NOMO-1 treated with dmso at 0.1 percent for 144 hours (cell line): Measurements from ENCODE around the gene TMUB1.
A peak's percentile ranks its signal among the peaks of the same experiment; 100 is the strongest.
"Not testable (repeated sequence)": the region's sequence is repeated elsewhere in the genome, so short reads cannot be mapped to it uniquely, and the experiment has no call there.

Source experiments
- DNase-seq: peaks from one replicate; lab custom pipeline; 2025; ENCODE audit not compliant: unreplicated experiment; lab: John Stamatoyannopoulos, UW

TMUB1 gene

DNA sequence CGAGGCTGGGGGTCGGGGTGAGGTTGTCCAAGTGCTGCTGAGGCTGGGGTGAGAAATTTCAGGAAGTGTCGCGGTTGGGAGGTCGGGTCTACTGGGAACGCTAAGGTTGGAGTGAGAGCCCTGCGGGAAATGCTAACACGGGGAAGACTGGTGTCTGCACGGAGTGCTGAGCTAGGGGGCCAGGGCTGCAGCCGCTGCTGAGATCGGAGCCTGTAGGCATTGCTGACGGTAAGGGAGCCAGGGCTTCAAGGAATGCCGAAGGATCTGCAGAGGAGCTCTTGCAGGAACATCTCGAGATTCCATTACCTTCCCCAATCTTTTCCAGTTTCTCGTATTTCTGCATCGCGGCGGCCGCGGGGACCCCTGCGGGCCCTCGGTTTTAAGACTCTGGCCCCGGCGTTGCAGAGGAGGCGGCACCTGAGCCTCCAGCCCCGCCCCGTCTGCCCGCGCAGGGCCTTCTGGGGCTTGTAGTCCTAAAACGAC lies 25.7 kb downstream of the TMUB1 start, which contains the start of gene CDK5:
Gene CDK5, minus strand, starts transcription at position 392 of the 483 bp plus-strand sequence. Its CDS starts 49 bp downstream, at position 343.
- no peak for DNase-seq

DNA sequence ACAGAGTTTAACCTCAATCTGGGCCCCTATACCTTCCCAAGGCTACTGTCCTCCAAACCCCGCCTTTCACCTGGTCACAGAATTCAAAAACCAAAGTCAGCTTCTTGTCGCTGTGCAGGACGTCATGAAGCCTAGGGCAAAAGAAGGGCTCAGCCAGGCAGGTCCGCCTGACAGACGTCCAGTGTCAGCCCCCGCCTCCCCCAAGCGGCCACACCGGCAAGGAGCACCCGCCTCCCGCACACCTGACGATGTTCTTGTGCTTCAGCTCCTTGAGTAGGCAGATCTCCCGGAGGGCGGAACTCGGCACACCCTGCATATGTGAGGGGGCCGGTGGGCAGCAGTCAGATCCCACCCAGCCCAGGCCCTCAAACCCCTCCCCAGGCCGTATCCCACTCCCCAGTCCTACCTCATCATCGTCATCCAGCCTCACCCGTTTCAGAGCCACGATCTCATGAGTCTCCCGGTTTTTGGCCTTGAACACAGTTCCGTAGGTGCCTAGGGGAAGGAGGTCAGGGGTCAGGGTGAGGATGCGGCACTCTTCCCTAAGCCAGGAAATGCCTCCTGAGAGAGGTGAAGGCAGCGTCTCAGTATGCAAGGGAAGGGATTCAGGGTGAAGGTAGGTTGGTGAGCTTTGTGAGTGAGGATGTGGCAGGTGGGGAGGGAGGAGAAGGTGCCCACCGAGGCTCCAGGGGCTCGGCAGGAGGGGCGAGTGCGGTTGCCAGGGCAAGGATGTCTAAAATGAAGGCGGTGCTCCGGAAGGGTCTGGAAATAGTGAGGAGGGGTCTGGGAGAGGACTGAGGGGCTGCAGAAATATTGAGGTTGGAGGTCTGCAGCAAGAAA lies 26.4 kb downstream of the TMUB1 start:
- DNase-seq = no peak

DNA sequence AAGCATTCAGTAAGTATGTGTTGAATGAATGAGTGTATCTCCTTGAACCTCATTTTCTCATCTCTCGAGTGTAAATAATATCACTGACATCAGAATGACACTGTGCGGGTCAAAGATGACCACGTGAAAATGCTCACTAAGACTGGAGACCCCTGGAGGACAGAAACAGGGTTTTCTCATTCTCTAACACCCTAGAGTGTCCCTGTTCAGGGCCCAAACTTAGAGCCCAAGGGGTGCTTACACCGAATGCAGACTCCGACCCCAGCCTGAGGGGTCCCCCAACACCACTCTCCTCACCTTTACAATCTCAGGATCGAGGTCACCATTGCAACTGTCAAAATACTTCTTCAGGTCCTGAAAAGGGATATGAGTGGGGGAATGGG lies 27.0 kb downstream of the TMUB1 start:
- DNase-seq = no peak

DNA sequence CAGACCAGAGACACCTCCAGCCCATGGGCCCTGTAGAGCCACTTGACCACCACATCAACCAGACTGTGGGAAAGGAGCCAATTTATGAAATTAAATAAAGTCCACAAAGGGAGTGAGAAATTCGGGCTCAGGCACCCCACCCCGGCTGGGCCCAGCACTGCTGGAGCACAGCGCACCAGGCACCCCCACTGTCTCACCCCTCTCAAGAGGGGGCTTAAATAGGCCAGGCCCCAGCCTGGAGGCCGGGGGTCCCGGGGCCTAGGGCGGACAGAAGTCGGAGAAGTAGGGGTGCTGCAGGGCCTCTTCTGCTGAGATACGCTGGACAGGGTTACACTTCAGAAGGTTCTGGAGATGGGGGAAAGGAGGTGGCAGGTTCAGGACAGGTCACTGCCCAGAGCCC lies 29.5 kb downstream of the TMUB1 start:
- DNase-seq = no peak

DNA sequence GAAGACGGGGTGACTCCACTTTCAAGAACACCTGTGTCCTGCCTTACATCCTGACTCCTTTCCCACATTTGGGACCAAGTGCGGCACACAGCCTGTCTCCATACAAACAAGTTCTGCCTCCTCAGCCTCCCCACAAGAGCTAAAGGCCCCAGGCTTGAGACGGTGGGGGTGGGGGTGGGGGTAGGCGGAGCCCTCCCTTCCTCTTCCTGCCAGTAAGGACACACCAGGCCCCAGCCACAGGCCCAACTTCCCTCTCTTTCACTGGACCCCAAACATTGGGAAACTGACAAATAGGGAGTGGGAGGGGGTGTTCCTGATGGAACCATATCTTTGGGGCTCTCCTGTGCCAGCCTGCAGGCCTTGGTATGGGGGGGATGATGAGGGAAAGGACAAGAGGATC lies 30.2 kb downstream of the TMUB1 start:
- DNase-seq = no peak

DNA sequence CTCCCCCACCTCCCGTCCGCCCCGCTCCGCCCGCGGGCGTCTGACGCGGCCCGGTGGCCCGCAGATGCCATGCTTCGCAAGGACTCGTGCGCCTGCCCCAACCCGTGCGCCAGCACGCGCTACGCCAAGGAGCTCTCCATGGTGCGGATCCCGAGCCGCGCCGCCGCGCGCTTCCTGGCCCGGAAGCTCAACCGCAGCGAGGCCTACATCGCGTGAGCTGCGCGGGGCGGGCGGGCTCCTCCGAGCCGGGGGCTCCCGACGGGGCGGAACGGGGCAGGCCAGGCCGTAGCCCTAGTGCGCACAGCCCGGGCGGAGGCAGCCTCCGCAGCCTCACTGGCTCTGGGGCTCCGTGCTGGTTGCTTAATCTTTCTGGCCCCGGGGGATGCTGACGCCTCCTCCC lies 32.2 kb downstream of the TMUB1 start:
- no peak for DNase-seq

DNA sequence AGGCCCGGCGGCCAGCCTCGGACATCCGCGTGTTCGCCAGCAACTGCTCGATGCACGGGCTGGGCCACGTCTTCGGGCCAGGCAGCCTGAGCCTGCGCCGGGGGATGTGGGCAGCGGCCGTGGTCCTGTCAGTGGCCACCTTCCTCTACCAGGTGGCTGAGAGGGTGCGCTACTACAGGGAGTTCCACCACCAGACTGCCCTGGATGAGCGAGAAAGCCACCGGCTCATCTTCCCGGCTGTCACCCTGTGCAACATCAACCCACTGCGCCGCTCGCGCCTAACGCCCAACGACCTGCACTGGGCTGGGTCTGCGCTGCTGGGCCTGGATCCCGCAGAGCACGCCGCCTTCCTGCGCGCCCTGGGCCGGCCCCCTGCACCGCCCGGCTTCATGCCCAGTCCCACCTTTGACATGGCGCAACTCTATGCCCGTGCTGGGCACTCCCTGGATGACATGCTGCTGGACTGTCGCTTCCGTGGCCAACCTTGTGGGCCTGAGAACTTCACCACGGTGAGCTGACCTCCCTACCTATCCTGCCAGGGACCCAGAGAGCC lies 34.3 kb downstream of the TMUB1 start:
- no peak for DNase-seq

DNA sequence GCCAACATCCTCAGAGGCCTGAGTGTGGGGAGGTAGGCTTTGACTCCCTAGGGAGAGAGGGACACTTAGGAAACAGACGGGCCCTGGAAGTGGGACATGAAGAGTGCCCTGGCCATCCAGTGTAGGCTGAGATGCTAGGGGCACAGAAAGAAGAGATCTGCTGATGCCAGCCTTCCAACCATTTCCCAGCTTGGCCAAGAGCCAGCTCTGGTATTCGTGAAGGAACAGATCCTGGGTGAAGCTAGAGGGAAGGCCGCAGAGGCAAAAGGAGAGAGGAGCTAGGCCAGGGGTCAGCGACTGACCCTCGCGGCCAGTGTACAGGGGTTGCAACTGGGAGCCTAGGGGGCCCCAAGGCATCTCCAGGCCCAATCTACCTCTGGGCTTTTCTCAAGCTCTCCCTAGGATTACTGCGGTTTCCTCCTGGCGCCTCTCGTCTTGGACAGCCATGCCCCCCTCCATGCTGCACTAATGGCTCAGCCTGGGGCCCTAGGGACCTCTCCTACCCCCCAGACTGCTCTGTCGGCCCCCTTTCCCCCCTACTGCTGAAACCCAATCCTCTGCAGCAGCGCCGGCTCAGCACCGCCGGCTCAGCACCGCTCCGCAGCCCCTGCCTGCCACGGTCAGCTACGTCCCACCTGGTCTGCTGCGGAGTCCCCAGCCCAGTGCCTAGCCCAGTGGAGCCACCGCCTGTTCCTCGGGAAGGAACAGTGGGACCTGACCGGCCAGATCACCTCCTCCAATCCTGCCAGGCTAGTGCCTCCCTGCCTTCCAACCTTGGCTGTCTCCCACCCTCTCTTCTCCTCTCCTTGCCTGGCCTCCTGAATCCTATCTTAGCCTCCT lies 35.1 kb downstream of the TMUB1 start, which contains the start of gene ASIC3:
Gene ASIC3, plus strand, starts transcription at position 556 of the 840 bp plus-strand sequence. CDS start 355 bp downstream, outside the sequence.
- DNase-seq = no peak

DNA sequence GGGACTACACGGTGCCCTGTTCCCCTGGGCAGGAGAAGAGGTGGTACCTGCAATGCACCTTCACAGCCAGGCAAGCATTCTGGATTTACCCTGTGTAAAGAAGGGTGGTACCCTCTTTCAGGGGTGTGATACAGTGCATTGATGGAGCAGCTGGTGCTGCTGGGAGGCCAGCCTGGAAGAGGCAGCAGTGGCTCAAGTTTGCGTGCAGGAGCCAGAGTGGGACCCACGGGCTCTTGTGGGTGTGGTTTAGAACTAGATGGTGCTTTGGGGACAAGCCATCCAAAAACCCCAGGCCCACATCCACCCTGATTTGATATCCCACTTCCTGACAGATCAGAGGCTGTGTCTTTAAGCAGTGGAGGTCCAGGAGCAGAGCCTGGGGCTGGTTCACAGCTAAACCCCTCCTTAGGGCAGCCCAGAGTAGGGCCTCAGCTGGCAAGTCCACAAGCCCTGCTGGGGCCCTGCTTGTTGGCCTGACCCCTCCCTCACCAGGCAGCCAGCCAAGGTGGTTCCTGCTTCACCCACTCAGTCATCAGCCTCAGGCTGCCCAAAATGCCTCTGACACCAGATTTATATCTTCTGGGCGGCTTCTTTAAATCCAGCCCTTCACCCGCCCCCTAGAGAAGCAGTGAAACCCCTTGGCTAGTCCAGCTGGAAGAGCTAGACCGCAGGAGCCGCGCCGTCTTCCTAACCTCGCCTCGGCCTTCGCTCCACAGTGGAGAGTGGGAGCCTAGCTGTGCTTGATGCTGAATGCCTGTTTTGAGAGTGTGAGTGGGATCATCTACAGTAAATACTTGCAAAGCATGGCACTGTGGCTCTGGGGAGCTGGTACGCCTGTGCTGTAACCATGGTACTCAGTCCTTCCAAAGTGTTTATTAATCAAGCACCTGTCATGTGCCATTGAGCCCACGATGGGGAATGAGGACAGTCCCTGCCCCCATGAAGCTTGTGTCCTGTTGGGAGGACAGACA lies 36.4 kb downstream of the TMUB1 start:
- DNase-seq = no peak

DNA sequence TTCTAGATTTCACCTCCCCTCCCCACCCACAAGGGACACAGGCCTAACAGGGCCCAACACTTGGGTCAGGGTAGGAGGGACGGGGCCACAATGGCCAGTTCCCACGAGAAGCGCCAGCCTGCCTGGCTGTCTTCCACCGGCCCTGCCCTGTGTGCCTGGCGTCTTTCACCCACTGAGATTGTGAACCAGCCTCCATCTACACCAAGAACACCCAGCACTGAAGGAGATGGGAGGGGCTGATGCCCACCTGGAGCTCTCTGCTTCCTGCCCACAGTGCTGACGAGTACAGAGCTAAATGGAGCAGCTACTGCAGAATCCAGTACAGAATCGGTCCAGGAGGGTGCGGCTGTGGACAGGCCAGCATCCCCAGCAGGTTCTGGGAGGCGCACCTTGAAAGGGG lies 37.3 kb downstream of the TMUB1 start:
- no peak for DNase-seq

DNA sequence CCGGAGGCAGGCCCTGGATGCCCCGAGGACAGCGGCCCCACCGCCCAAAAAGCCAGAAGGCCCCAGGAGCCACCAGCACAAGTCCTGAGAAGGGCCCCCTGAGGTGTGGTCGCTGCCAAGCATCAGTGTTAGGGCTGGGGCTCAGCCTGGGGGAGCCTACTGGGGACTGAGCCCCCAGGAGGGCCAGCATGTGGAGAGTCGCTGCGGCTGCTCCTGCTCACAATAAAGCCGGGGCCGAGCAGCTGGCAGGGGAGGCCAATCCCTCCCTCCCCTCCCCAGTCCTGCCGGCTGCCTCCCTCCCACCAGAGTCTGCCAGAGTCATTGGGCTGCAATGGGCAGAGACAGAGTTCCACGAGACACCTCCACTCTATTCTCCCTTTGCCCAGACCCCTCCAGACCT lies 38.0 kb downstream of the TMUB1 start:
- DNase-seq = no peak

DNA sequence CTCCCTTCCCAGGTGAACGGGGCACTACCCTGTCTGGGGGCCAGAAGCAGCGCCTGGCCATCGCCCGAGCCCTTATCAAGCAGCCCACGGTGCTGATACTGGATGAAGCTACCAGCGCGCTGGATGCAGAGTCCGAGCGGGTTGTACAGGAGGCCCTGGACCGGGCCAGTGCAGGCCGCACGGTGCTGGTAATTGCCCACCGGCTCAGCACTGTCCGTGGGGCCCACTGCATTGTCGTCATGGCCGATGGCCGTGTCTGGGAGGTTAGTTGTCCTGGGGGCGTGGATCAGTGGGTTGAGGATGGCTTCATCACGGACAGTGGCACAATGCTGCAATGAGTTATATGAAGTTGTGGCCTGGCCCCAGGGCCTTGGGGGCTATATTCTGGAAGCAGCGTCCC lies 39.3 kb downstream of the TMUB1 start:
- no peak for DNase-seq

DNA sequence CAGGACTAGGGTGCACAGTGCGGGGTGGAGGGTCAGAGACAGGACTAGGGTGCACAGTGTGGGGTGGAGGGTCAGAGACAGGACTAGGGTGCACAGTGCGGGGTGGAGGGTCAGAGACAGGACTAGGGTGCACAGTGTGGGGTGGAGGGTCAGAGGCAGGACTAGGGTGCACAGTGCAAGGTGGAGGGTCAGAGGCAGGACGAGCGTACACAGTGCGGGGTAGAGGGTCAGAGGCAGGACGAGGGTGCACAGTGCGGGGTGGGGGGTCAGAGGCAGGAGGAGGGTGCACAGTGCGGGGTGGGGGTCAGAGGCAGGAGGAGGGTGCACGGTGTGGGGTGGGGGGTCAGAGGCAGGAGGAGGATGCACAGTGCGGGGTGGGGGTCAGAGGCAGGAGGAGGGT lies 39.8 kb downstream of the TMUB1 start:
- DNase-seq = not testable (repeated sequence)

DNA sequence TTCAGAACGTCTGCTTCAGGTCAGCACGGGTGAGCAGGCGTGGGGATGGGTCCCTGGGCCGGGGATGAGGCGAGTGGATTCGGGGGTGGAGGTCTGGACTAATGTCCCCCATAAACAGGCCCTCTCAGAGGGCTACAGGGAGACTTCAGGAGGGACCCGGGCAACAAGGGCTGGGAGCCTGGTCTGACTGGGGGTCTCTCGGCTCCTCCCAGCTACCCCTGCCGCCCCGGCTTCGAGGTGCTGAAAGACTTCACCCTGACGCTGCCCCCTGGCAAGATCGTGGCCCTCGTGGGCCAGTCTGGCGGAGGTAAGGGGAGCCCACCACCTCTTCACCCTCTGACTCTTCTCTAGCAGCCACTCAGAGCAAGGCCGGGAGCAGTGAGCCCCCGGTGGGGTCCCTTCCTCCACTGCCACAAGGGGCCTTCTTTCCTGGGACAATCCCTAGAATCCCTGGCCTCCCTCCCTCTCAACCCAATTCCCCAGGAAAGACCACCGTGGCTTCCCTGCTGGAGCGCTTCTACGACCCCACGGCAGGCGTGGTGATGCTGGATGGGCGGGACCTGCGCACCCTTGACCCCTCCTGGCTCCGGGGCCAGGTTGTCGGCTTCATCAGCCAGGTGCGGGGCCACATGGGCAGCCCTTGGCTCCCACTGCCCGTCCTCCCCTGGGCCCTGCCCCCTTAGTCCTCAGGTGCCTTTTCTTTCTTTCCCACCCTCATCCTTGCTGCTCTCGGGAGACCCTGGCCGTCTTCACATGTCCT lies 42.5 kb downstream of the TMUB1 start:
- no peak for DNase-seq

DNA sequence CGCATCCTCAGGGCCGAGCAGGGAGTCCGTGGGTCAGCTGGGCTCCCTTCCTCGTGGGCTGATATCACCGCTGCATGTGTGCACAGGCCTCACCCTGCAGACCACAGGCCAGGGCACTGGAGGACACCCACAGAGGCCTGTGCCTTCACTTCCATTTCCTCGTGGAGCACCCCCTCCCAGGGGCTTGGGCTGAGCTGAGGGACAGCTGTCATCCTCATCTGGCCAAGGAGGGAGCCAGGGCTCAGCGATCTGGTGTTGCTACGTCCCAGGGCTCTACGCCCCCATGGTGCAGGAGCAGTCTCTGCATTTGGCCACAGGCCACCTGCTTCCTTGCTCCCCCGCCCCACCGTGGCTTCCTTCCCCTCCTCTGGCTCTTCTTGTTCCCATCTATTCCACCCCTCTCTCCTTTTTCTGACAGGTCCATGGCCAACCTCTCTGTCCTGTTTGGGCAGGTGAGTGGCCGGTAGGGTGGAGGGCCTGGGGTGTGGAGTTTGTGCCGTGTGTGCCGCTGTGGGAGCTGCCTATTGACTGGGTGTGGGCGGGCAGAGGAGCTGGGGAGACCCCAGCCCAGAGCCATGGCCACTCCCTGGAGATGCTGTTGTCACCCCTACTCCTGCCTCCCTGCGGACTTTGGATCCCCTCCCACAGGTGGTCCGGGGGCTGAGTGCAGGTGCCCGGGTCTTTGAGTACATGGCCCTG lies 43.3 kb downstream of the TMUB1 start:
- DNase-seq = no peak

DNA sequence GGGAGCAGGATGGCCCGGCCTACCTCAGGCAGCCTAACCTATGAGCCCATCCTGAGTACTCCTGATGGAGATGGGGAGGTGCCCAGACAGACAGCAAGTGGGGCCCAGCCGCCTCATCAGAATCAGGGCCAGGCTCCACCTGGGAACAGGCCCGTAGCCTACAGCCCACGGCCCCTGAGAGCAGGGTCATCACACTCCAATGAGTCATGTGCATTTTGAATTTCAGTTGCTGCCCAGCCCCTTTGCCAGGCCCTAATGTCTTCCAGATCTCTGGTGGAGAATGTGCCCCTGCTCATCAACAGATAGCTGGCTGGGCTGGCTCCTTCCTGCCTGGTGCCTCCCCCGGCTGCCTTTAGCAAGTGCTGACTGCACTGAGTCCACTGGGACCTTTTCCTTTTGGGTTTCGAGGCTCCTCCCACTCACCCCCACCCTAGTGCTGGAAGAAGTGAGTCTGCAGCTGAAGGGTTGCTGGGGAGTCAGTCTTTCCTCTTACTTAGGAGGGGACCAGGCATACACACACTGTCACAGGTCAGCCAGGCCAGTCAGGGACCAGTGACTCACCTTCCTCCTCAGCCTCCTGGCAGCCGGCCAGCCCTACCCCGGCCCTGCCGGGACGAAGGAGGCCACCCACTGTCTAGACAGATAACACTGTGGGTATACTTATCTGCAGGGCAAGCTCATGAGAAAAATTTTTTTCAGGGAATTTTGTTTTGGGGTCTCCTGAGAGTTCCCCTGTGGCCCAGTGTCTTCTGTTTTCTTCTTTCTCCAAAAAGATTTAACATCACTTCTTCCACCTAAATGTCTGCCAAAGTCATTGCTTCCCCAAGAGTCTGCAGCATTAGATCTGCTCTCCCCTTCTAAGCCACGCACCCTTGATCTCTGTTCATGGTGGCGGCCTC lies 44.1 kb downstream of the TMUB1 start:
- DNase-seq = peak; percentile 14

DNA sequence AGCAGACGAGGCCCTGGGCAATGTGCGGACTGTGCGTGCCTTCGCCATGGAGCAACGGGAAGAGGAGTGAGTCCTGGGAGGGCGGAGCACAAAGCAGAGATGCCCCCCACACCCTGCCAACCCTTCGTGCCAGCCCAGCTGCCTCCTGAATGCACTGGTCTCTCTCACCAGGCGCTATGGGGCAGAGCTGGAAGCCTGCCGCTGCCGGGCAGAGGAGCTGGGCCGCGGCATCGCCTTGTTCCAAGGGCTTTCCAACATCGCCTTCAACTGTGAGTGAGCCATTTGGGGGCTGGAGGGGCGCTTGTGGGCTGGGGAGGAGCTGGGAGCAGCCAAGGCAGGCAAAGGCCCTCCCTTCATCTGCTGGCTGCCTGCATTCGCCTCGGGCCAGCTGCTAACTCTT lies 47.4 kb downstream of the TMUB1 start:
- DNase-seq = no peak
